T-cell (primary cell): ENCODE measurements around the gene ALDH1A2. TPM values are rescaled to one million over a fixed set of nuclear protein-coding genes. Genes with fewer than 3 reads are reported as not detected.
A peak's percentile ranks its signal among the peaks of the same experiment; 100 is the strongest.

Source experiments
- ATAC-seq, 4 experiments: fragments of 200-7000 bp in 3 of 4; fragments of 150-1000 bp in 1 of 4; cut with Tn5 transposase; replicated peaks in 1 of 4; 1 replicate in 3 of 4; 2 replicates in 1 of 4; pipeline ENCODE4 v1.10.0; 2021; ENCODE audit warnings: moderate library complexity in 3 of 4, mild to moderate bottlenecking in 2 of 4, moderate number of reproducible peaks in 1 of 4
- CTCF ChIA-PET, 2 donors: fragments of 300-600 bp; sonication (Branson Sonifier 250); formaldehyde crosslinking; loops; one replicate each; lab custom pipeline; 2022; ENCODE audit warnings: antibody characterized with exemption in 2 of 2; lab: Charles Lee
- POLR2A ChIA-PET, 2 donors: fragments of 300-600 bp; sonication (Branson Sonifier 250); formaldehyde crosslinking; loops; one replicate each; lab custom pipeline; 2022; ENCODE audit warnings: antibody characterized with exemption in 2 of 2; lab: Charles Lee
- DNase-seq, 35 experiments: peaks; one replicate each; pipeline versions ENCODE4 v3.0.0 to v3.0.0-alpha.2; 2013 to 2023
- H3K27ac ChIP-seq: one replicate; pipeline ENCODE4 v1.5.1; 2013; ENCODE audit warnings: low read length
- H3K27me3 ChIP-seq, 2 experiments: replicated peaks in 1 of 2; 1 replicate in 1 of 2; 2 replicates in 1 of 2; pipeline versions ENCODE4 v1.6.1 to v1.7.0; 2013; ENCODE audit warnings: low read length in 1 of 2, mixed read lengths in 1 of 2; ENCODE audit not compliant: control insufficient read depth in 2 of 2, insufficient read depth in 2 of 2; ENCODE audit errors: extremely low read depth in 1 of 2
- H3K36me3 ChIP-seq, 2 donors: 1 replicate in 1 of 2; 2 replicates in 1 of 2; pipeline versions ENCODE4 v1.6.1 to v1.7.0; 2013; ENCODE audit warnings: low read length in 1 of 2; ENCODE audit not compliant: control insufficient read depth in 2 of 2, insufficient read depth in 1 of 2; ENCODE audit errors: extremely low read depth in 1 of 2
- H3K4me1 ChIP-seq, 2 experiments: 1 replicate in 1 of 2; 2 replicates in 1 of 2; pipeline versions ENCODE4 v1.6.1 to v1.7.0; 2013; ENCODE audit warnings: low read length in 2 of 2, mixed read lengths in 1 of 2; ENCODE audit not compliant: insufficient read depth in 2 of 2, control insufficient read depth in 1 of 2; ENCODE audit errors: extremely low read depth in 1 of 2
- H3K4me3 ChIP-seq, 2 donors: 1 replicate in 1 of 2; 2 replicates in 1 of 2; pipeline versions ENCODE4 v1.5.1 to v1.7.0; 2013; ENCODE audit warnings: mild to moderate bottlenecking in 2 of 2, low read length in 1 of 2, moderate library complexity in 1 of 2; ENCODE audit not compliant: control insufficient read depth in 1 of 2; ENCODE audit errors: extremely low read depth in 1 of 2
- H3K9me3 ChIP-seq: 2 replicates; pipeline ENCODE4 v1.7.0; 2013
- H3K27ac Mint-ChIP-seq, 2 donors: one replicate each; pipeline ENCODE4 v1.8.0; 2020 to 2021; ENCODE audit warnings: mild to moderate bottlenecking in 2 of 2, mixed read lengths in 2 of 2
- H3K27me3 Mint-ChIP-seq, 2 donors: one replicate each; pipeline ENCODE4 v1.8.0; 2021 to 2022; ENCODE audit warnings: mixed read lengths in 2 of 2
- H3K36me3 Mint-ChIP-seq: one replicate; pipeline ENCODE4 v1.8.0; 2021; ENCODE audit warnings: mixed read lengths
- H3K4me1 Mint-ChIP-seq, 3 donors: one replicate each; pipeline ENCODE4 v1.8.0; 2020 to 2022; ENCODE audit warnings: mixed read lengths in 3 of 3, mild to moderate bottlenecking in 1 of 3
- H3K4me3 Mint-ChIP-seq, 3 donors: one replicate each; pipeline ENCODE4 v1.8.0; 2020 to 2022; ENCODE audit warnings: mild to moderate bottlenecking in 3 of 3, mixed read lengths in 3 of 3, moderate library complexity in 3 of 3
- H3K9me3 Mint-ChIP-seq, 3 donors: one replicate each; pipeline ENCODE4 v1.8.0; 2020 to 2022; ENCODE audit warnings: mixed read lengths in 3 of 3
- WGBS: methylation state at CpG from one replicate; pipeline ENCODE4 v1.1.5; 2013; ENCODE audit warnings: missing lambda C conversion rate; ENCODE audit not compliant: insufficient coverage; 5-methylcytosine and 5-hydroxymethylcytosine counted together
- total RNA-seq, 35 experiments: library from RNA in 6 of 35; stranded (reverse) in 6 of 35; fragments of 120-200 nt in 1 of 35; gene quantifications; one replicate each; pipeline versions ENCODE4 v1.2.1 to v1.2.4 and lab custom pipeline; 2013 to 2026

ALDH1A2 gene
- total RNA-seq, 5 donors from 2014 or later (not counting 1 experiment from before 2014, with no cell fraction given): 0.47 to 0.95 (median 0.73) TPM; not detected in 2

DNA sequence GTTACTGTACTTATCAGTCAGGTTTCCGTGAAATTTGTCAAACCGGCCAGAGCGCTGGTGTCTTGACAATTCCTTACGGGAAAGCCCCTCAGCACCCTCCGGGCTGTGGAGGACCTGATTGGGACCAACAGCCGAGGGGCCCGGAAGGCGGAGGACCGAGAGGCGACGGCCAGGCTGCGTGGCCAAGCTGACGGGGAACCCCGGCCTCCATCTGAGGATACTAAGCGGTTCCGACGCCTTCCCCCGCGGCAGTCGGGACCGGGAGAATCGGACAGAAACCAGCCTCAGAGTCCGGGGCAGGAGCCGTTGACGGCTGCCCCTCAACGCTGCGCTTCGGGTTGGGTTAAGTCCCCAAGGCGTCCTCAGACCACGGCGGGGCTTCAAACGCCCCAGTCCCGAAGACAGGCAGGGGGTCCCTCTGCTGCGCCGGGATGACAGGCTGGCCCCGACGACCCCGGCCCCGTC is 499 bp downstream of the ALDH1A2 start:
- H3K27ac ChIP-seq: no peak overlapping the region
- peaks cover 0 to 6% (median 0%) of the 10 kb centered on the region in 3 donors for H3K9me3 Mint-ChIP-seq
- DNase-seq: peak in 3 of 35 experiments; percentile 1 to 4 (median 1)
- no peaks in the 10 kb centered on the region for H3K36me3 Mint-ChIP-seq
- ATAC-seq: no peak
- H3K4me1 ChIP-seq: peaks cover 3 to 16% of the 10 kb centered on the region in 2 experiments
- H3K4me1 Mint-ChIP-seq: peaks cover 6 to 14% (median 8%) of the 10 kb centered on the region in 3 donors
- peak overlapping the region in 2 of 3 donors; percentile 21 to 56 for H3K4me3 Mint-ChIP-seq
- CTCF ChIA-PET: no interaction called here
- POLR2A ChIA-PET: no interaction called here
- peaks cover 49 to 60% of the 10 kb centered on the region in 2 donors for H3K27me3 Mint-ChIP-seq
- H3K9me3 ChIP-seq: no peaks in the 10 kb centered on the region
- no peaks in the 10 kb centered on the region for H3K36me3 ChIP-seq
- H3K4me3 ChIP-seq: peak overlapping the region; percentile 9 to 75
- H3K27me3 ChIP-seq: peaks cover 23 to 37% of the 10 kb centered on the region in 2 experiments
- 12% methylated on average over 39 of the region's 39 CpGs for WGBS
- H3K27ac Mint-ChIP-seq: no peak overlapping the region

GRCh38 chr15:58064082-58064979 is 1.2 kb downstream of the ALDH1A2 start:
- H3K27ac ChIP-seq: no peak overlapping the region
- no peak overlapping the region for H3K4me3 ChIP-seq
- ChIA-PET CTCF (interaction anchor here in 1 of 2 donors (0.6 kb wide), 1 partner anchor 631 kb away, joined by 3 read pairs; no protein-coding TSS in a partner anchor), POLR2A (interaction anchor here in 1 of 2 donors (0.5 kb wide), 1 partner anchor 1617 kb away, joined by 5 read pairs; no protein-coding TSS in a partner anchor)
- peaks cover 21 to 40% of the 10 kb centered on the region in 2 experiments for H3K27me3 ChIP-seq
- Mint-ChIP-seq H3K27ac (no peak overlapping the region), H3K36me3 (no peaks in the 10 kb centered on the region), H3K27me3 (peaks cover 49 to 62% of the 10 kb centered on the region in 2 donors), H3K4me1 (peaks cover 6 to 14% (median 8%) of the 10 kb centered on the region in 3 donors), H3K9me3 (peaks cover 0 to 6% (median 0%) of the 10 kb centered on the region in 3 donors), H3K4me3 (peak overlapping the region in 2 of 3 donors; percentile 21 to 56)
- ATAC-seq (no peak), DNase-seq (no peak)
- 11% methylated on average over 10 of the region's 22 CpGs for WGBS
- H3K36me3 ChIP-seq: no peaks in the 10 kb centered on the region
- H3K4me1 ChIP-seq: peaks cover 3 to 16% of the 10 kb centered on the region in 2 experiments
- H3K9me3 ChIP-seq: no peaks in the 10 kb centered on the region

GRCh38 chr15:58063614-58064013 is 1.9 kb downstream of the ALDH1A2 start:
- H3K4me3 Mint-ChIP-seq: peak overlapping the region in 1 of 3 donors; percentile 20
- DNase-seq (no peak), ATAC-seq (no peak)
- no peak overlapping the region for H3K4me3 ChIP-seq
- peaks cover 6 to 14% (median 8%) of the 10 kb centered on the region in 3 donors for H3K4me1 Mint-ChIP-seq
- CTCF ChIA-PET: no interaction called here
- H3K36me3 ChIP-seq: no peaks in the 10 kb centered on the region
- no peaks in the 10 kb centered on the region for H3K9me3 ChIP-seq
- H3K4me1 ChIP-seq: peaks cover 3 to 16% of the 10 kb centered on the region in 2 experiments
- no CpG with 5 or more reads among the region's 3 CpGs for WGBS
- no peaks in the 10 kb centered on the region for H3K36me3 Mint-ChIP-seq
- peaks cover 46 to 60% of the 10 kb centered on the region in 2 donors for H3K27me3 Mint-ChIP-seq
- no peak overlapping the region for H3K27ac ChIP-seq
- H3K27me3 ChIP-seq: peaks cover 21 to 38% of the 10 kb centered on the region in 2 experiments
- POLR2A ChIA-PET: interaction anchor here in 1 of 2 donors (0.5 kb wide), 1 partner anchor 1617 kb away, joined by 5 read pairs; no protein-coding TSS in a partner anchor
- H3K9me3 Mint-ChIP-seq: peaks cover 0 to 6% (median 0%) of the 10 kb centered on the region in 3 donors
- no peak overlapping the region for H3K27ac Mint-ChIP-seq

DNA sequence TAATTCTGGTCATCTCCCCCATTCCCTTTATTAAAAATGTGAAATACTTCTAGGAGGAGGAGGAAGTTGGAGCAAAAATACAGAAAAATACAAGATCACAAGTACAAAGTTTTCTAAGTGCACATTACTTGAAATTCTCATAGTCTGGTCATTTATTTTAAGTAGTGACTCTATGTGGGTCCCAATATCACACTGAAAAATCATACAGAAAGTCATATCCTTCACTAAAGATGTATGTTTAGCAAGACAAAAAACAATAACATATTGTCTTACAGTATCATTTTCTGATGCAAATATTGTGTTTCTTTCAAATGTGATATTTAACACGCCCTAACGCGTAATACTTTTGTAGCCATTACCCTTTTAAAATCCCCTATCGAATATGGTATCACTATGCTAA is 2.5 kb downstream of the ALDH1A2 start:
- H3K4me3 Mint-ChIP-seq: no peak overlapping the region
- no peaks in the 10 kb centered on the region for H3K36me3 Mint-ChIP-seq
- Histone ChIP-seq H3K4me3 (no peak overlapping the region), H3K36me3 (no peaks in the 10 kb centered on the region), H3K9me3 (no peaks in the 10 kb centered on the region), H3K4me1 (peaks cover 3 to 16% of the 10 kb centered on the region in 2 experiments), H3K27me3 (peaks cover 21 to 33% of the 10 kb centered on the region in 2 experiments), H3K27ac (no peak overlapping the region)
- WGBS: 100% methylated on average over 4 of the region's 4 CpGs
- DNase-seq (no peak), ATAC-seq (no peak)
- H3K4me1 Mint-ChIP-seq: peaks cover 6 to 14% (median 8%) of the 10 kb centered on the region in 3 donors
- ChIA-PET CTCF (no interaction called here), POLR2A (no interaction called here)
- peaks cover 0 to 6% (median 0%) of the 10 kb centered on the region in 3 donors for H3K9me3 Mint-ChIP-seq
- peaks cover 49 to 59% of the 10 kb centered on the region in 2 donors for H3K27me3 Mint-ChIP-seq
- no peak overlapping the region for H3K27ac Mint-ChIP-seq

DNA sequence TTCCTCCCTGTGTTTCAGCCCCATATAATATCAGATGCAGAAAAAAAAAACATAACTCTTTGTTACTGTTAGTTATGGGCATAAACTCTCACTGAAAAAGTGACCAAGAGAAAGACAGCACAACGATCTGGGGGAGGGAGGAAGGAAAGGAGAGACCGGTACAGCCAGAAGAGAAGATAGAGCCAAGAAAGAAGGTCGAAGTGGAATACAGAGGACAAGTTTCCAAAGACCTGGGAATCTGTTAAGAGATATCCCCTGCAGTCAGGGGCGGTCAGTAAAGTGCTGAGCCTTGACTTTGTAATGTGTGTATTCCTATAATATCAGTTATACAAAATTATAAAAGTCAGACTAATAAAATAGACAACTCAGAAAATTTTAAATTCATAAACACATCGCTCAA is 3.3 kb downstream of the ALDH1A2 start:
- no peak overlapping the region for H3K4me3 ChIP-seq
- CTCF ChIA-PET: no interaction called here
- Mint-ChIP-seq H3K4me3 (no peak overlapping the region), H3K27me3 (peaks cover 48 to 56% of the 10 kb centered on the region in 2 donors), H3K4me1 (peaks cover 6 to 14% (median 8%) of the 10 kb centered on the region in 3 donors), H3K27ac (no peak overlapping the region), H3K9me3 (peaks cover 0 to 6% (median 0%) of the 10 kb centered on the region in 3 donors), H3K36me3 (no peaks in the 10 kb centered on the region)
- H3K27me3 ChIP-seq: peaks cover 21 to 28% of the 10 kb centered on the region in 2 experiments
- DNase-seq (no peak), ATAC-seq (no peak)
- 39% methylated on average over 3 of the region's 5 CpGs for WGBS
- POLR2A ChIA-PET: no interaction called here
- peaks cover 3 to 16% of the 10 kb centered on the region in 2 experiments for H3K4me1 ChIP-seq
- H3K36me3 ChIP-seq: no peaks in the 10 kb centered on the region
- no peak overlapping the region for H3K27ac ChIP-seq
- H3K9me3 ChIP-seq: no peaks in the 10 kb centered on the region

DNA sequence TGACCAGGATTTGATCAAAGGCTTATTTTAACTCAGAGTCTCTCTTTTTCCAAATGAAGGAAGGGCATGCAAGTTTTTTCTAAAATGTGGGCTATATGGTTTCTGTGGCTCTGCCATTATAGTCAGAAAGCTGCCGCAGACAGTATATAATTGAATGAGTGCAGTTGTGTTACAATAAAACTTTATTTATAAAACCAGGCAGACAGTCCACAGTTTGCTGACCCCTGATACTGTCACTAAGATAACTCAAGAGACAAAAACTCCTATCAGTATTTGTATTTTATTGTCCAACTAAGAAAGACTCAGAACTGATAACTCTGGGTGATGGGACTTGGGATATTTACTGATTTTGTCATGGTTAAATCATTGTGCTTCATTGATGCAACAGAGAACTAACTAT is 4.9 kb downstream of the ALDH1A2 start:
- no peaks in the 10 kb centered on the region for H3K36me3 Mint-ChIP-seq
- H3K27ac ChIP-seq: no peak overlapping the region
- ChIA-PET POLR2A (no interaction called here), CTCF (no interaction called here)
- peaks cover 3 to 8% of the 10 kb centered on the region in 2 experiments for H3K4me1 ChIP-seq
- H3K36me3 ChIP-seq: no peaks in the 10 kb centered on the region
- no peak overlapping the region for H3K4me3 Mint-ChIP-seq
- peaks cover 0 to 6% (median 0%) of the 10 kb centered on the region in 3 donors for H3K9me3 Mint-ChIP-seq
- no peak overlapping the region for H3K27ac Mint-ChIP-seq
- H3K4me1 Mint-ChIP-seq: peaks cover 2 to 7% (median 3%) of the 10 kb centered on the region in 3 donors
- no peaks in the 10 kb centered on the region for H3K9me3 ChIP-seq
- ATAC-seq (no peak), DNase-seq (no peak)
- no CpG with 5 or more reads among the region's 1 CpG for WGBS
- peaks cover 12 to 19% of the 10 kb centered on the region in 2 experiments for H3K27me3 ChIP-seq
- H3K27me3 Mint-ChIP-seq: peaks cover 51 to 56% of the 10 kb centered on the region in 2 donors
- no peak overlapping the region for H3K4me3 ChIP-seq
